OCI-LY7 (cell line): ENCODE data around the gene SOS1. TPM values are rescaled to one million over a fixed set of nuclear protein-coding genes. Genes with fewer than 3 reads are reported as not detected.

Experiments used
- BruUV-seq: library from RNA; stranded (reverse); fragments of 400-500 nt; replicated peaks from 2 replicates; lab custom pipeline; 2021; lab: Mats Ljungman, UMichigan
- CTCF ChIA-PET: fragments of 300-600 bp; sonication (Branson Sonifier 250); formaldehyde crosslinking; loops from one replicate; lab custom pipeline; 2022; ENCODE audit warnings: antibody characterized with exemption; ENCODE audit not compliant: unreplicated experiment; lab: Charles Lee
- POLR2A ChIA-PET: fragments of 300-600 bp; sonication (Branson Sonifier 250); formaldehyde crosslinking; loops from one replicate; lab custom pipeline; 2022; ENCODE audit warnings: antibody characterized with exemption; lab: Charles Lee
- DNase-seq: peaks from one replicate; pipeline ENCODE4 v3.0.0-alpha.2; 2015; ENCODE audit warnings: low spot score
- H2AFZ ChIP-seq: fragments of 200-600 bp; sonication (generic), shearing (Covaris generic); 2 replicates; pipeline ENCODE4 v1.6.1; 2014; ENCODE audit warnings: mild to moderate bottlenecking, antibody characterized with exemption, low read length, moderate library complexity
- H3K27ac ChIP-seq: fragments of 200-600 bp; sonication (generic); 2 replicates; pipeline ENCODE4 v1.5.1; 2014; ENCODE audit warnings: mixed run types, low read depth, mild to moderate bottlenecking, moderate library complexity, low read length, inconsistent platforms; ENCODE audit not compliant: poor library complexity, severe bottlenecking
- H3K36me3 ChIP-seq: fragments of 200-600 bp; sonication (generic); 2 replicates; pipeline ENCODE4 v1.6.1; 2014; ENCODE audit warnings: mild to moderate bottlenecking, antibody characterized with exemption, low read length, moderate library complexity, mixed read lengths; ENCODE audit not compliant: insufficient read depth
- H3K4me1 ChIP-seq: fragments of 200-600 bp; sonication (generic); 2 replicates; pipeline ENCODE4 v1.5.1; 2014; ENCODE audit warnings: mild to moderate bottlenecking, low read length; ENCODE audit not compliant: insufficient read depth, poor library complexity, severe bottlenecking
- H3K4me2 ChIP-seq: fragments of 200-600 bp; sonication (generic); 2 replicates; pipeline ENCODE4 v1.6.1; 2014; ENCODE audit warnings: mild to moderate bottlenecking, low read length
- H3K4me3 ChIP-seq: fragments of 200-600 bp; sonication (generic); 2 replicates; pipeline ENCODE4 v1.5.1; 2014; ENCODE audit warnings: mild to moderate bottlenecking, low read depth, low read length; ENCODE audit not compliant: poor library complexity, severe bottlenecking
- H3K79me2 ChIP-seq: fragments of 200-600 bp; sonication (generic); 2 replicates; pipeline ENCODE4 v1.6.1; 2016; ENCODE audit warnings: low read depth, mild to moderate bottlenecking, low read length, moderate library complexity, mixed read lengths; ENCODE audit not compliant: insufficient read depth
- H3K9me2 ChIP-seq: fragments of 200-600 bp; sonication (generic); 2 replicates; pipeline ENCODE4 v1.6.1; 2016; ENCODE audit warnings: mild to moderate bottlenecking, low read length, mixed read lengths; ENCODE audit not compliant: insufficient read depth
- H3K9me3 ChIP-seq: fragments of 200-600 bp; sonication (generic); 2 replicates; pipeline ENCODE4 v1.6.1; 2014; ENCODE audit warnings: mild to moderate bottlenecking, mixed run types, low read length, mixed read lengths
- H4K20me1 ChIP-seq: fragments of 200-600 bp; sonication (generic); 2 replicates; pipeline ENCODE4 v1.6.1; 2014; ENCODE audit warnings: mild to moderate bottlenecking, antibody characterized with exemption, low read length, moderate library complexity, mixed read lengths; ENCODE audit not compliant: insufficient read depth
- EZH2phosphoT487 ChIP-seq: fragments of 200-600 bp; sonication (generic); IDR thresholded peaks from 2 replicates; pipeline ENCODE4 v1.6.1; 2018; ENCODE audit warnings: low read depth, borderline replicate concordance, mild to moderate bottlenecking, mixed run types, antibody characterized with exemption, low read length, moderate library complexity, mixed read lengths
- intact Hi-C: fragments of 100-400 bp; cut with micrococcal nuclease; formaldehyde crosslinking; loops from one replicate; pipeline ENCODE4 v1.10.0; 2022; ENCODE audit not compliant: unreplicated experiment
- small RNA-seq: library from RNA; depleted of rRNA; stranded (forward); fragments of <200 nt; gene quantifications from one replicate; pipeline ENCODE3, GENCODE V24; 2014
- total RNA-seq, 2 experiments: library from RNA; depleted of rRNA in 1 of 2; stranded (reverse); fragments of >200 nt in 1 of 2; shearing (Covaris generic) in 1 of 2; gene quantifications; 2 replicates each; pipeline ENCODE4 v1.2.3, GENCODE V29; 2014 to 2022
- TF ChIP-seq, protein P1 (sequence below): fragments of 200-600 bp; sonication (generic); conservative IDR thresholded peaks from 2 replicates; pipeline ENCODE4 v1.5.1; 2014; ENCODE audit warnings: mild to moderate bottlenecking, antibody characterized with exemption, low read length, moderate library complexity, mixed read lengths

Gene SOS1
- total RNA-seq, 2 experiments from 2014 or later = 21.3 to 40.0 TPM

DNA sequence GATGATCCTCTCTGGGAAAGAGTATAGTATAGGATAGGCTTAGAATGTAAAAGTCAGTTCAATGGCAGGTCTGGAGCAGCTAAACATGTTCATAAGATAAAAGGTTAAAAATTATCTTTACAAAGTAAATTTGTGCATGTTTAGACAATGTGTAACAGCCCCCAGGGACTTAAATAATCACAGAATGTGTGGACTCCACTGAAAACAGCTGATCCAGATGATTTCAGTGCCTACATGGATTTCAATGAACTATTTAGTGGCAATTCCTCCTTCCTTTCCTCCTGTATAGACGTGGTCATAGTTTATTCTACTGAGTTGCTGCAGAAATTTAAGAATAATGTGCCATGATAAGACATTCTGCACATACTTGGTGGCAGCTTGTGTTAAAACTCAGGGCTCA, 188.3 kb downstream of the SOS1 start:
- no peak for DNase-seq
- no peaks in the 10 kb centered on the region for H3K4me1 ChIP-seq
- H3K4me3 ChIP-seq = no peak overlapping the region
- BruUV-seq = no TSS peak
- no peak overlapping the region for H3K4me2 ChIP-seq
- ChIA-PET POLR2A (interaction anchor here (0.7 kb wide), 1 partner anchor 19 kb away, joined by 3 read pairs; no protein-coding TSS in a partner anchor), CTCF (interaction anchor here (1.0 to 1.4 kb wide), 2 partner anchors 15 to 16 kb away, joined by 3 to 4 read pairs; no protein-coding TSS in a partner anchor)
- H3K79me2 ChIP-seq = no peaks in the 10 kb centered on the region
- H2AFZ ChIP-seq = no peak overlapping the region
- H3K36me3 ChIP-seq = no peaks in the 10 kb centered on the region
- no peaks in the 10 kb centered on the region for H3K9me3 ChIP-seq
- H3K9me2 ChIP-seq = no peaks in the 10 kb centered on the region
- no peak overlapping the region for H3K27ac ChIP-seq
- TF ChIP-seq EZH2phosphoT487 = no peak
- TF ChIP-seq, protein P1, sequence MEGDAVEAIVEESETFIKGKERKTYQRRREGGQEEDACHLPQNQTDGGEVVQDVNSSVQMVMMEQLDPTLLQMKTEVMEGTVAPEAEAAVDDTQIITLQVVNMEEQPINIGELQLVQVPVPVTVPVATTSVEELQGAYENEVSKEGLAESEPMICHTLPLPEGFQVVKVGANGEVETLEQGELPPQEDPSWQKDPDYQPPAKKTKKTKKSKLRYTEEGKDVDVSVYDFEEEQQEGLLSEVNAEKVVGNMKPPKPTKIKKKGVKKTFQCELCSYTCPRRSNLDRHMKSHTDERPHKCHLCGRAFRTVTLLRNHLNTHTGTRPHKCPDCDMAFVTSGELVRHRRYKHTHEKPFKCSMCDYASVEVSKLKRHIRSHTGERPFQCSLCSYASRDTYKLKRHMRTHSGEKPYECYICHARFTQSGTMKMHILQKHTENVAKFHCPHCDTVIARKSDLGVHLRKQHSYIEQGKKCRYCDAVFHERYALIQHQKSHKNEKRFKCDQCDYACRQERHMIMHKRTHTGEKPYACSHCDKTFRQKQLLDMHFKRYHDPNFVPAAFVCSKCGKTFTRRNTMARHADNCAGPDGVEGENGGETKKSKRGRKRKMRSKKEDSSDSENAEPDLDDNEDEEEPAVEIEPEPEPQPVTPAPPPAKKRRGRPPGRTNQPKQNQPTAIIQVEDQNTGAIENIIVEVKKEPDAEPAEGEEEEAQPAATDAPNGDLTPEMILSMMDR = no peak
- H4K20me1 ChIP-seq = no peaks in the 10 kb centered on the region
- intact Hi-C loops = no loop called here

Small RNA genes lying within 50 kb of the gene (small RNA-seq; reads per million reads assigned to genes)
- gene HSPE1P13 (not detected), gene RF00019 (not detected), gene RN7SL96P (not detected), gene RNU6-198P (not detected)

Other genes starting within 250 kb of the SOS1 start
- gene DHX57, start 245.1 kb downstream of the SOS1 start, total RNA-seq (2014; rRNA removed; shearing (Covaris generic)) = 14.6 and 14.7 TPM in 2 replicates
- gene DHX57, start 245.1 kb downstream of the SOS1 start, total RNA-seq (2022) = 15.1 and 17.7 TPM in 2 replicates
- 7.2 and 7.8 TPM in 2 replicates for gene MORN2, start 245.1 kb downstream of the SOS1 start, total RNA-seq (2014; rRNA removed; shearing (Covaris generic))
- gene MORN2, start 245.1 kb downstream of the SOS1 start, total RNA-seq (2022) = 4.4 and 8.1 TPM in 2 replicates
- 0.38 TPM in 1 of 2 replicates, not detected in the other for gene ARHGEF33, start 231.2 kb downstream of the SOS1 start, total RNA-seq (2014; rRNA removed; shearing (Covaris generic))
- gene ARHGEF33, start 231.2 kb downstream of the SOS1 start, total RNA-seq (2022) = not detected in 2 replicates
- gene CDKL4, start 122.9 kb upstream of the SOS1 start, total RNA-seq (2014; rRNA removed; shearing (Covaris generic)) = not detected in 2 replicates
- gene CDKL4, start 122.9 kb upstream of the SOS1 start, total RNA-seq (2022) = not detected in 2 replicates